Smooth muscle cell (in vitro differentiated cells): Measurements from ENCODE around the gene NEU4. TPM values are rescaled to one million over a fixed set of nuclear protein-coding genes. Genes with fewer than 3 reads are reported as not detected.

Source experiments
- DNase-seq: peaks from one replicate; lab custom pipeline; 2025; ENCODE audit not compliant: unreplicated experiment; lab: John Stamatoyannopoulos, UW
- H2AFZ ChIP-seq: fragments of 200-600 bp; sonication (generic); 2 replicates; pipeline ENCODE4 v1.6.0; 2016; ENCODE audit warnings: antibody characterized with exemption, low read depth, mild to moderate bottlenecking
- H3F3A ChIP-seq: fragments of 200-600 bp; sonication (generic); 2 replicates; pipeline ENCODE4 v1.6.0; 2017; ENCODE audit warnings: antibody characterized with exemption, low read depth
- H3K27ac ChIP-seq: fragments of 200-600 bp; sonication (generic); 2 replicates; pipeline ENCODE4 v1.5.1; 2016; ENCODE audit warnings: low read depth, mild to moderate bottlenecking
- H3K27me3 ChIP-seq: fragments of 200-600 bp; sonication (generic); 2 replicates; pipeline ENCODE4 v1.6.1; 2016; ENCODE audit warnings: low read depth, mild to moderate bottlenecking
- H3K36me3 ChIP-seq: fragments of 200-600 bp; sonication (generic); 2 replicates; pipeline ENCODE4 v1.5.1; 2016; ENCODE audit warnings: low read depth
- H3K4me1 ChIP-seq: fragments of 200-600 bp; sonication (generic); 2 replicates; pipeline ENCODE4 v1.5.1; 2016; ENCODE audit warnings: low read depth
- H3K4me2 ChIP-seq: fragments of 200-600 bp; sonication (generic); 2 replicates; pipeline ENCODE4 v1.6.0; 2016; ENCODE audit warnings: mild to moderate bottlenecking
- H3K4me3 ChIP-seq: fragments of 200-600 bp; sonication (generic); 2 replicates; pipeline ENCODE4 v1.5.1; 2016; ENCODE audit warnings: mild to moderate bottlenecking
- H3K79me2 ChIP-seq: fragments of 200-600 bp; sonication (generic); 2 replicates; pipeline ENCODE4 v1.6.0; 2016; ENCODE audit warnings: low read depth, mild to moderate bottlenecking
- H3K9ac ChIP-seq: fragments of 200-600 bp; sonication (generic); 2 replicates; pipeline ENCODE4 v1.6.0; 2016; ENCODE audit warnings: low read depth
- H3K9me3 ChIP-seq: fragments of 200-600 bp; sonication (generic); replicated peaks from 2 replicates; pipeline ENCODE4 v1.5.1; 2016; ENCODE audit warnings: low read depth
- H4K20me1 ChIP-seq: fragments of 200-600 bp; sonication (generic); 2 replicates; pipeline ENCODE4 v1.6.0; 2016; ENCODE audit warnings: low read depth
- WGBS: methylation state at CpG from one replicate; pipeline ENCODE4 v1.1.7; 2016; ENCODE audit warnings: low lambda C conversion rate; 5-methylcytosine and 5-hydroxymethylcytosine counted together
- polyA plus RNA-seq: library from polyadenylated mRNA; unstranded; fragments of >200 nt; fragmentation: Nextera tagmentation; extraction: Ambion mirVana; gene quantifications from 2 replicates; pipeline ENCODE4 v1.2.1, GENCODE V29; 2016
- total RNA-seq: library from RNA; depleted of rRNA; stranded (reverse); fragments of >200 nt; gene quantifications from 2 replicates; pipeline ENCODE4 v1.2.3, GENCODE V29; 2014
- TF ChIP-seq, protein P1 (sequence below): fragments of 200-600 bp; sonication (generic); IDR thresholded peaks from 2 replicates; pipeline ENCODE4 v1.5.1; 2017; ENCODE audit warnings: borderline replicate concordance, mild to moderate bottlenecking, antibody characterized with exemption; ENCODE audit not compliant: insufficient read depth, poor library complexity, severe bottlenecking

NEU4 gene
- total and polyA plus RNA-seq, 2 experiments from 2014 or later = 0.10 TPM; not detected in 1

DNA sequence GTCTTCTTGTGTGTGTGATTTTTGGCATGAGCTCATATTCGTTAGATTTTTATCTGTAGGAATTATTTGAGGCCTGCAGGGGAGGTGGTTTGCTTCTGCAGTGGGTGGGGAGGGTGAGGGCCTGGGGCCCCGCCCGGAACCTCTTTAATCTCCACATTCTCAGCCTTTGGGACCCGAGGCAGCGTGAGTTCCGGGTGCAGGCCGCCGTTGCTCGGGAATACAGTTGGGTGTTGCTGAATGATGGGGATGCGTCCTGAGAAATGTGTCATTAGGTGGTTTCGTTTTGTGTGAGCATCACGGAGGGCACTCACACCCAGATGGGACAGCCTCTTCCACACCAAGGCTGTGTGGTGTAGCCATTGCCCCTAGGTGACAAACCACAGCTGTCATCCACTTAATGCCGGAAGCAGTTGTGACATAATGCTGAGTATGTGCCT, 46.0 kb upstream of the NEU4 start:
- no peaks in the 10 kb centered on the region for H3K4me1 ChIP-seq
- H3K36me3 ChIP-seq = no peaks in the 10 kb centered on the region
- H3K9ac ChIP-seq = no peak overlapping the region
- 90% methylated on average over 13 of the region's 13 CpGs for WGBS
- no peaks in the 10 kb centered on the region for H3K27me3 ChIP-seq
- H2AFZ ChIP-seq = no peak overlapping the region
- no peak overlapping the region for H3K4me2 ChIP-seq
- no peak for DNase-seq
- no peaks in the 10 kb centered on the region for H3F3A ChIP-seq
- H3K9me3 ChIP-seq = no peaks in the 10 kb centered on the region
- TF ChIP-seq, protein P1, sequence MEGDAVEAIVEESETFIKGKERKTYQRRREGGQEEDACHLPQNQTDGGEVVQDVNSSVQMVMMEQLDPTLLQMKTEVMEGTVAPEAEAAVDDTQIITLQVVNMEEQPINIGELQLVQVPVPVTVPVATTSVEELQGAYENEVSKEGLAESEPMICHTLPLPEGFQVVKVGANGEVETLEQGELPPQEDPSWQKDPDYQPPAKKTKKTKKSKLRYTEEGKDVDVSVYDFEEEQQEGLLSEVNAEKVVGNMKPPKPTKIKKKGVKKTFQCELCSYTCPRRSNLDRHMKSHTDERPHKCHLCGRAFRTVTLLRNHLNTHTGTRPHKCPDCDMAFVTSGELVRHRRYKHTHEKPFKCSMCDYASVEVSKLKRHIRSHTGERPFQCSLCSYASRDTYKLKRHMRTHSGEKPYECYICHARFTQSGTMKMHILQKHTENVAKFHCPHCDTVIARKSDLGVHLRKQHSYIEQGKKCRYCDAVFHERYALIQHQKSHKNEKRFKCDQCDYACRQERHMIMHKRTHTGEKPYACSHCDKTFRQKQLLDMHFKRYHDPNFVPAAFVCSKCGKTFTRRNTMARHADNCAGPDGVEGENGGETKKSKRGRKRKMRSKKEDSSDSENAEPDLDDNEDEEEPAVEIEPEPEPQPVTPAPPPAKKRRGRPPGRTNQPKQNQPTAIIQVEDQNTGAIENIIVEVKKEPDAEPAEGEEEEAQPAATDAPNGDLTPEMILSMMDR = no peak
- no peaks in the 10 kb centered on the region for H3K79me2 ChIP-seq
- H4K20me1 ChIP-seq = peaks cover 4% of the 10 kb centered on the region
- H3K4me3 ChIP-seq = no peak overlapping the region
- no peak overlapping the region for H3K27ac ChIP-seq

DNA sequence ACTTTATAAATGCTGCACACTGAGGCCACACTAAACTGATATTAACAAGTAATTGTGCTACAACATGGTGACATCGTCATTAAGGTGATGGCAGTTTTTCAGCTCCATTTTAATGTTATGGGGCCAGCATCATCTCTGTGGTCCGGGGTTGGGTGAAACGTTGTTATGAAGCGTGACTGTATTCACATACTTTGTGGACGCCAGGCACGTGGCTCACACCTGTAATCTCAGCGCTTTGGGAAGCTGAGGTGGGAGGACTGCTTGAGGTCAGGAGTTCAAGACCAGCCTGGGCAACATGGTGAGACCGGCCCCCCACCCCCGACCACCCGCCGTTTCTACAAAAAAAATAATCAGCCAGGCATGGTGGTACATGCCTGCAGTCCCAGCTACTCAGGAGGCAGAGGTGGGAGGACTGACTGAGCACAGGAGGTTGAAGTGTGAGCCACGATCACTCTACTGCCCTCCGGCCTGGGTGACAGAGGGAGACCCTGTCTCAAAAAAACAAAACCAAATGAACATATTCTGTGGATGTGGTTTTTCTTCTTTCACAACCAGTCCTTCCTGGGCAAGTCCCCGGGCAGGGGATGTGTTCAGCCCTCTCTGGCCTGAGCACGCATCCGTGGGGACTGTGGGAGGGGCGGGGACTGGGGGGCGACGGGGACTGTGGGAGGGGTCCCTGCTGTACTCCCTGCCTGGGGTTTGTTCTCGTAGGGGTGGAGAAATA, 45.3 kb upstream of the NEU4 start:
- H3K27ac ChIP-seq = no peak overlapping the region
- H3K9me3 ChIP-seq = no peaks in the 10 kb centered on the region
- TF ChIP-seq, protein P1 = no peak
- peaks cover 4% of the 10 kb centered on the region for H4K20me1 ChIP-seq
- 73% methylated on average over 20 of the region's 20 CpGs for WGBS
- H3K4me1 ChIP-seq = no peaks in the 10 kb centered on the region
- DNase-seq = no peak
- H3K36me3 ChIP-seq = no peaks in the 10 kb centered on the region
- H2AFZ ChIP-seq = no peak overlapping the region
- H3K9ac ChIP-seq = no peak overlapping the region
- H3K27me3 ChIP-seq = no peaks in the 10 kb centered on the region
- no peak overlapping the region for H3K4me2 ChIP-seq
- H3F3A ChIP-seq = no peaks in the 10 kb centered on the region
- H3K4me3 ChIP-seq = no peak overlapping the region
- no peaks in the 10 kb centered on the region for H3K79me2 ChIP-seq

DNA sequence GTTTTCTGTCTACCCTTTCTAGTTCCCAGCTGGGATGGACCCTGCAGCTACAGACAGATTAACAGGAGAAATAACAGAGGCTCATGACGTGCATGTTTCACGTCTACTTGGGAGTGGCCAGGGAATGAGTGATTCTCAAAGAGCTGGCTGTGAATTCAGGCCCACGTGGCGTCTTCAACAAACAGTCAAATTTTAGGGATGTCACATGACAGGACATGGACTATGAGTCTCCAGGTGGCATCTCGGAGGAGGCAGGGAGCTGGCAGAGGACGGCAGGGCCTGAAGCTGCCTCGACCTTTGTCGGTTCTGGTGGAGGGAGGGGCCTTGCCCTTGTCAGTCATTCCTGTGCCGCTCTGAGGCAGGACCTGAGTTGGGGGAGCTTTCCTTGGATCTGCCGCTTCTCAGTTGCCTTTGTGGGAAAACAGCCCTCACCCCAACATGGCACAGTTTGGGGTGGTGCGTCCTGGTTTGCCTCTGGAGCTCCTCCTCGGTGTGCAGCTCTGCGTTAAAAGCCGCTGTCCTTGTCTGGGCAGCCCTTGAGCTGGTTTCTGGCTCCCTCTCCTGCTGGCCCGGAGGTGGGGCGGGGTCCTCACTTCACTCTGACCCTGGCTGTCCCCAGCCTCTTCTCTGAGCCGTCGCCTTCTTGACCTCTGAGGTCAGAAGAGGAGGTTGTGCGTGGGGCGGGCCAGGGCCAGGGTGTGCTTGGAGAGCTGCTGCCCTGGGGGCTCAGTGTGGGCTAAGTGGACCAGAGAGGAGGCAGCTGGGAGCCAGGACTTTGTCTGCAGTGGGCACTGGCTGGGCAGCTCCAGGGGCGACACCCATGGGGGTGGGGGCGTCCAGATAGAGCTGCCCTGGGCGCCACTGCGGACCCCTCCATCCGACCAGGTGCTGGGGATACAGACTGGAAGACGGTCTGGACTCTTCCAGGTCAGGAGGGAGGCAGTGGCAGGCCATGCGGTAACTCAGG, 44.4 kb upstream of the NEU4 start:
- DNase-seq = no peak
- H3K9me3 ChIP-seq = no peaks in the 10 kb centered on the region
- H2AFZ ChIP-seq = no peak overlapping the region
- H3K9ac ChIP-seq = no peak overlapping the region
- H4K20me1 ChIP-seq = peaks cover 4% of the 10 kb centered on the region
- 65% methylated on average over 25 of the region's 27 CpGs for WGBS
- TF ChIP-seq, protein P1 = no peak
- H3K4me1 ChIP-seq = no peaks in the 10 kb centered on the region
- no peaks in the 10 kb centered on the region for H3K27me3 ChIP-seq
- H3K4me2 ChIP-seq = no peak overlapping the region
- H3F3A ChIP-seq = no peaks in the 10 kb centered on the region
- no peaks in the 10 kb centered on the region for H3K36me3 ChIP-seq
- no peak overlapping the region for H3K4me3 ChIP-seq
- no peak overlapping the region for H3K27ac ChIP-seq
- no peaks in the 10 kb centered on the region for H3K79me2 ChIP-seq
